HG02840 (cell line): ENCODE data around the gene EXOSC5.
"Not testable (repeated sequence)": the region's sequence is repeated elsewhere in the genome, so short reads cannot be mapped to it uniquely, and the experiment has no call there.

ENCODE experiments used
- ATAC-seq: cut with Tn5 transposase; IDR thresholded peaks from one replicate; pipeline ENCODE4 v1.9.1; 2021; ENCODE audit warnings: mild to moderate bottlenecking, moderate library complexity, moderate number of reproducible peaks; ENCODE audit not compliant: unreplicated experiment, low FRiP score

Gene EXOSC5

GRCh38 chr19:41352279-41352608 lies 44.9 kb downstream of the EXOSC5 start:
- no peak for ATAC-seq

GRCh38 chr19:41351339-41352245 lies 45.6 kb downstream of the EXOSC5 start:
- ATAC-seq, result peak; percentile 32

GRCh38 chr19:41350735-41351338 lies 46.3 kb downstream of the EXOSC5 start:
- ATAC-seq, result no peak

GRCh38 chr19:41346916-41347315 lies 50.2 kb downstream of the EXOSC5 start:
- ATAC-seq, result not testable (repeated sequence)

GRCh38 chr19:41344162-41344561 lies 53.0 kb downstream of the EXOSC5 start:
- no peak for ATAC-seq

GRCh38 chr19:41341669-41342490 lies 55.3 kb downstream of the EXOSC5 start:
- no peak for ATAC-seq

- ATAC-seq, result no peak
Measured at GRCh38 chr19:41339936-41340335, 57.2 kb downstream of the EXOSC5 start.
